NCI-H460 (cell line): ENCODE measurements around the gene EEFSEC. TPM values are rescaled to one million over a fixed set of nuclear protein-coding genes. Genes with fewer than 3 reads are reported as not detected.

Experiments
- DNase-seq: peaks from one replicate; pipeline ENCODE4 v3.0.0-alpha.2; 2016; ENCODE audit warnings: low read depth; ENCODE audit errors: extremely low read depth
- total RNA-seq: library from RNA; depleted of rRNA; stranded (reverse); fragments of >200 nt; shearing (Covaris generic); gene quantifications from 2 replicates; pipeline ENCODE4 v1.2.3, GENCODE V29; 2014

The EEFSEC gene
- total RNA-seq, 1 experiment from 2014 or later: 6.2 TPM

GRCh38 chr3:128215290-128215689 is 62.0 kb downstream of the EEFSEC start:
- no peak for DNase-seq

GRCh38 chr3:128215800-128216495 is 62.7 kb downstream of the EEFSEC start:
- no peak for DNase-seq

- peak; percentile 38 for DNase-seq
Observed at GRCh38 chr3:128217702-128218547, 64.6 kb downstream of the EEFSEC start.

GRCh38 chr3:128218548-128219257 is 65.4 kb downstream of the EEFSEC start:
- no peak for DNase-seq

- no peak for DNase-seq
Observed at GRCh38 chr3:128221328-128221727, 68.0 kb downstream of the EEFSEC start.

GRCh38 chr3:128222796-128223385 is 69.6 kb downstream of the EEFSEC start:
- DNase-seq: no peak

- DNase-seq: no peak
Observed at GRCh38 chr3:128226186-128226725, 73.0 kb downstream of the EEFSEC start.

- DNase-seq: peak; percentile 12
Observed at GRCh38 chr3:128226795-128227395, 73.6 kb downstream of the EEFSEC start.

GRCh38 chr3:128227507-128227906 is 74.2 kb downstream of the EEFSEC start:
- no peak for DNase-seq

GRCh38 chr3:128228366-128228910 is 75.2 kb downstream of the EEFSEC start:
- no peak for DNase-seq

GRCh38 chr3:128229106-128229857 is 76.0 kb downstream of the EEFSEC start:
- no peak for DNase-seq

- no peak for DNase-seq
Observed at GRCh38 chr3:128231606-128232005, 78.3 kb downstream of the EEFSEC start.

- no peak for DNase-seq
Observed at GRCh38 chr3:128232376-128233178, 79.3 kb downstream of the EEFSEC start.

GRCh38 chr3:128235207-128235926 is 82.1 kb downstream of the EEFSEC start:
- DNase-seq: no peak

GRCh38 chr3:128236657-128237056 is 83.4 kb downstream of the EEFSEC start:
- DNase-seq: no peak

- DNase-seq: no peak
Observed at GRCh38 chr3:128237348-128238183, 84.3 kb downstream of the EEFSEC start.

- no peak for DNase-seq
Observed at GRCh38 chr3:128238184-128238489, 84.9 kb downstream of the EEFSEC start.
